ENCODE data around the gene TMEM132D. TPM values are rescaled to one million over a fixed set of nuclear protein-coding genes. Genes with fewer than 3 reads are reported as not detected.

The TMEM132D gene
- total RNA-seq, 1 donor from 2014 or later, result 0.06 TPM

DNA sequence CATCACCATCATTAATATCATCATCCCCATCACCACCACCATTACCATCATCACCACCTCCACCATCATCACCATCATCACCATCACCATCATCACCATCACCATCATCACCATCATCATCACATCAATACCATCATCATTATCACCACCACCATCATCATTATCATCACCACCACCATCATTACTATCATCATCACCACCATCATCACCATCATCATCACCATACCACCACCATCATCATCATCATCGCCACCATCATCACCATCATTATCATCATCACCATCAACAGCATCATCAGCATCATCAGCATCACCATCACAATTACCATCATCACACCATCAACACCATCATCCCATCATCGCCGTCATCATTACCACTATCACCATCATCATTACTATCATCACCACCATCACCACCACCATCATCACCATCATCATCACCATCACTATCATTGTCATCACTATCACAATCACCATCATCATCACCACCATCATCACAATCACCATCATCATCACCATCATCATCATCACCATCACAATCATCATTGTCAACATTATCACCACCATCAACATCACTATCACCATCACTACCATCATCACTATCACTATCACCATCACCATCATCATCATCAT, 767.0 kb downstream of the TMEM132D start:
- DNase-seq (ENCODE audit: low read depth), result no peak
- TF ChIP-seq, protein P1, sequence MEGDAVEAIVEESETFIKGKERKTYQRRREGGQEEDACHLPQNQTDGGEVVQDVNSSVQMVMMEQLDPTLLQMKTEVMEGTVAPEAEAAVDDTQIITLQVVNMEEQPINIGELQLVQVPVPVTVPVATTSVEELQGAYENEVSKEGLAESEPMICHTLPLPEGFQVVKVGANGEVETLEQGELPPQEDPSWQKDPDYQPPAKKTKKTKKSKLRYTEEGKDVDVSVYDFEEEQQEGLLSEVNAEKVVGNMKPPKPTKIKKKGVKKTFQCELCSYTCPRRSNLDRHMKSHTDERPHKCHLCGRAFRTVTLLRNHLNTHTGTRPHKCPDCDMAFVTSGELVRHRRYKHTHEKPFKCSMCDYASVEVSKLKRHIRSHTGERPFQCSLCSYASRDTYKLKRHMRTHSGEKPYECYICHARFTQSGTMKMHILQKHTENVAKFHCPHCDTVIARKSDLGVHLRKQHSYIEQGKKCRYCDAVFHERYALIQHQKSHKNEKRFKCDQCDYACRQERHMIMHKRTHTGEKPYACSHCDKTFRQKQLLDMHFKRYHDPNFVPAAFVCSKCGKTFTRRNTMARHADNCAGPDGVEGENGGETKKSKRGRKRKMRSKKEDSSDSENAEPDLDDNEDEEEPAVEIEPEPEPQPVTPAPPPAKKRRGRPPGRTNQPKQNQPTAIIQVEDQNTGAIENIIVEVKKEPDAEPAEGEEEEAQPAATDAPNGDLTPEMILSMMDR (conservative IDR thresholded peaks at IDR 0.05; ENCODE audit: low read depth, low read length), result no peak
- no peak overlapping the region for H3K4me3 ChIP-seq (ENCODE audit: low read depth, low read length)

GRCh38 chr12:129127771-129128170, 776.1 kb downstream of the TMEM132D start:
- TF ChIP-seq, protein P1 (conservative IDR thresholded peaks at IDR 0.05; ENCODE audit: low read depth, low read length), result no peak
- H3K4me3 ChIP-seq (ENCODE audit: low read depth, low read length), result no peak overlapping the region
- DNase-seq (ENCODE audit: low read depth), result no peak

DNA sequence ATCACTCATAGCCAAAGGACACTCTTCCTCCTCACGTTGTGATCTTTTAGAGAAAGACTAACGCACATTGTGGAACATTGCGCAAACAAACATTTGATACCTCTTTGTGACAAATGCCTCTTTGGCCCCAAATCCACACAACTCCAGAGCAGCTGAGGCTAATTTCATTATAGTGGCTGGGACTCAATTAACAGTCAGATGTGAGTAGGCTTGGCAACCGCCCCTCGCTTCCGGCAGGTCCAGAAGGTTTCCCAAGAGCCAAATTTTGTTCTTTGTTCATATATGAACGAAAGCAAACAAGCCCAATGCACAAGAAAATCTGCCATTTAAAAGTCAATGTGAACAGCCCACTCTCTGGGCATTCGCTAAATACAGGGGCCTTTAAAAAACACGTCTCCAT, 776.6 kb downstream of the TMEM132D start:
- TF ChIP-seq, protein P1 (conservative IDR thresholded peaks at IDR 0.05; ENCODE audit: low read depth, low read length), result no peak
- no peak overlapping the region for H3K4me3 ChIP-seq (ENCODE audit: low read depth, low read length)
- DNase-seq (ENCODE audit: low read depth), result no peak

GRCh38 chr12:129119537-129119936, 784.3 kb downstream of the TMEM132D start:
- H3K4me3 ChIP-seq (ENCODE audit: low read depth, low read length), result no peak overlapping the region
- TF ChIP-seq, protein P1 (conservative IDR thresholded peaks at IDR 0.05; ENCODE audit: low read depth, low read length), result no peak
- DNase-seq (ENCODE audit: low read depth), result no peak

DNA sequence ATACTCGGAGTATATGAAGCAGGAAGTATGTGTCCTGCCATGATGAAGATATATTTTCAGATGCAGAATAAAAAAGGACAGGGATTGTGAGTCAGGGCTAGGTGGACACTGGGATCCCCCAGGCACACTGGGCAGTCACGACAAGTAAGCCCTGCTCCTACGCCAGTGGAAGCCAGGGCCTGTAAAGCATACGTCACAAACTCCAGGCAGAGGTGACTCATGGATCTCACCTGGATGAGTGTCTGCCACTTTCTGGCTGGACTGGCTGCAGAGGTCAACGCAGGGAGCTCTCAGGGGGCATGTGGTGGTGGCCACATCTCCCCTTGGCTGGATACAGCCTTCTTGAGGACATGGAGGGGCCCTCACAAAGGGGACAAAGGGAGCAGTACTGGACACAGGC, 788.3 kb downstream of the TMEM132D start:
- H3K4me3 ChIP-seq (ENCODE audit: low read depth, low read length), result no peak overlapping the region
- DNase-seq (ENCODE audit: low read depth), result no peak
- TF ChIP-seq, protein P1 (conservative IDR thresholded peaks at IDR 0.05; ENCODE audit: low read depth, low read length), result no peak

GRCh38 chr12:129110575-129110974, 793.2 kb downstream of the TMEM132D start:
- DNase-seq (ENCODE audit: low read depth), result no peak
- H3K4me3 ChIP-seq (ENCODE audit: low read depth, low read length), result no peak overlapping the region
- TF ChIP-seq, protein P1 (conservative IDR thresholded peaks at IDR 0.05; ENCODE audit: low read depth, low read length), result no peak
